GM23248 (cell line): ENCODE measurements around the gene HAGH. TPM values are rescaled to one million over a fixed set of nuclear protein-coding genes. Genes with fewer than 3 reads are reported as not detected.

ENCODE experiments used
- DNase-seq: peaks from one replicate; pipeline ENCODE4 v3.0.0-alpha.2; 2015
- H2AFZ ChIP-seq: fragments of 200-600 bp; sonication (generic); 2 replicates; pipeline ENCODE4 v1.6.1; 2016; ENCODE audit warnings: antibody characterized with exemption
- H3F3A ChIP-seq: fragments of 200-600 bp; sonication (generic); 2 replicates; pipeline ENCODE4 v1.6.1; 2016; ENCODE audit warnings: mild to moderate bottlenecking, antibody characterized with exemption, mixed run types; ENCODE audit not compliant: insufficient read depth
- H3K27ac ChIP-seq: fragments of 200-600 bp; sonication (generic); 2 replicates; pipeline ENCODE4 v1.5.1; 2016; ENCODE audit warnings: mild to moderate bottlenecking
- H3K27me3 ChIP-seq: fragments of 200-600 bp; sonication (generic); replicated peaks from 2 replicates; pipeline ENCODE4 v1.6.1; 2016; ENCODE audit warnings: mild to moderate bottlenecking; ENCODE audit not compliant: insufficient read depth
- H3K36me3 ChIP-seq: fragments of 200-600 bp; sonication (generic); 2 replicates; pipeline ENCODE4 v1.6.1; 2016; ENCODE audit warnings: low read depth, mild to moderate bottlenecking
- H3K4me1 ChIP-seq: fragments of 200-600 bp; sonication (generic); 2 replicates; pipeline ENCODE4 v1.6.1; 2016; ENCODE audit warnings: mild to moderate bottlenecking; ENCODE audit not compliant: insufficient read depth
- H3K4me2 ChIP-seq: fragments of 200-600 bp; sonication (generic); one replicate; pipeline ENCODE4 v1.6.1; 2016; ENCODE audit warnings: mild to moderate bottlenecking; ENCODE audit not compliant: unreplicated experiment
- H3K4me3 ChIP-seq: fragments of 200-600 bp; sonication (generic); 2 replicates; pipeline ENCODE4 v1.5.1; 2016; ENCODE audit warnings: mild to moderate bottlenecking
- H3K79me2 ChIP-seq: fragments of 200-600 bp; sonication (generic); 2 replicates; pipeline ENCODE4 v1.6.1; 2016; ENCODE audit warnings: mild to moderate bottlenecking; ENCODE audit not compliant: insufficient read depth
- H3K9ac ChIP-seq: fragments of 200-600 bp; sonication (generic); 2 replicates; pipeline ENCODE4 v1.6.1; 2016; ENCODE audit warnings: mild to moderate bottlenecking
- H3K9me2 ChIP-seq: fragments of 200-600 bp; sonication (generic); 2 replicates; pipeline ENCODE4 v1.6.1; 2016; ENCODE audit warnings: mixed run types, mild to moderate bottlenecking, moderate library complexity; ENCODE audit not compliant: insufficient read depth
- H3K9me3 ChIP-seq: fragments of 200-600 bp; sonication (generic); one replicate; pipeline ENCODE4 v1.6.1; 2017; ENCODE audit warnings: low read depth
- H4K20me1 ChIP-seq: fragments of 200-600 bp; sonication (generic); 2 replicates; pipeline ENCODE4 v1.6.0; 2016; ENCODE audit not compliant: insufficient read depth
- EZH2 ChIP-seq: fragments of 200-600 bp; sonication (generic); IDR thresholded peaks from 2 replicates; pipeline ENCODE4 v1.6.1; 2018; ENCODE audit warnings: antibody characterized with exemption, mild to moderate bottlenecking; ENCODE audit not compliant: insufficient read depth, poor library complexity, severe bottlenecking
- EZH2phosphoT487 ChIP-seq: fragments of 200-600 bp; sonication (generic); IDR thresholded peaks from 2 replicates; pipeline ENCODE4 v1.6.1; 2018; ENCODE audit warnings: antibody characterized with exemption, moderate library complexity, mild to moderate bottlenecking, low read depth; ENCODE audit not compliant: insufficient read depth
- WGBS, 2 experiments: methylation state at CpG; one replicate each; pipeline ENCODE4 v1.1.6; 2015 to 2017; ENCODE audit warnings: low lambda C conversion rate in 2 of 2, low coverage in 1 of 2; ENCODE audit errors: missing lambda C conversion rate in 2 of 2; 5-methylcytosine and 5-hydroxymethylcytosine counted together
- in situ Hi-C: fragments of 300-500 bp; cut with MboI; formaldehyde crosslinking; loops from 2 replicates; pipeline ENCODE4 v1.15.0; 2020
- polyA plus RNA-seq: library from polyadenylated mRNA; unstranded; fragments of >200 nt; fragmentation: Nextera tagmentation; extraction: Ambion mirVana; gene quantifications from 2 replicates; pipeline ENCODE4 v1.2.1, GENCODE V29; 2016
- total RNA-seq: library from RNA; depleted of rRNA; stranded (reverse); fragments of >200 nt; shearing (Covaris generic); gene quantifications from 2 replicates; pipeline ENCODE4 v1.2.3, GENCODE V29; 2014

HAGH gene
- total and polyA plus RNA-seq, 2 experiments from 2014 or later = 48.9 to 76.5 TPM

DNA sequence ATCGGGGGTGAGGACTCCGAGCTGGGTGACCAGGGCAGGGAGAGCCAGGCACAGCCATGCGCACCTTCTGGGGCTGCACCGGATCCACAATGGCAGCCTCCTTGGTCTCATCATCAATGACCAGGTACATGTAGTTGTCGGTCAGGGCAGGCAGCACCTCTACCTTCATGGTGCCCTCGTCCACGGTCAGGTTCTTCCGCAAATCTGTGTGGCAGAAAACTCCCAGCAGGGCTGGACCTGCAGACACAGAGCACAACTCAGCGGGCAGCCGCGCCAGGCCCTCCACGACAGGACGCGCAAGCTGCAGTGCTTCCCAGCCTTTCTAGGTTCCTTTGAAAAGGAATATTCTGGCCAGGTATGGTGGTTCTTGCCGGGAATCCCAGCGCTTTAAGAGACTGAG lies 3.8 kb downstream of the HAGH start:
- Histone ChIP-seq H3K9ac (no peak overlapping the region), H4K20me1 (no peaks in the 10 kb centered on the region), H3K79me2 (peaks cover 30% of the 10 kb centered on the region), H3K27ac (no peak overlapping the region), H3K4me2 (no peak overlapping the region), H2AFZ (no peak overlapping the region), H3F3A (0 out of 2 replicates have a peak, but pooled peaks cover 3% of the 10 kb centered on the region), H3K9me3 (no peaks in the 10 kb centered on the region), H3K4me3 (no peak overlapping the region), H3K36me3 (no peaks in the 10 kb centered on the region), H3K9me2 (no peaks in the 10 kb centered on the region), H3K4me1 (no peaks in the 10 kb centered on the region), H3K27me3 (no peaks in the 10 kb centered on the region)
- no peak for DNase-seq
- in situ Hi-C loops = no loop called here
- WGBS, 2 experiments = 92 to 94% methylated on average over 16 of the region's 16 CpGs
- TF ChIP-seq EZH2phosphoT487 (no peak), EZH2 (no peak)

DNA sequence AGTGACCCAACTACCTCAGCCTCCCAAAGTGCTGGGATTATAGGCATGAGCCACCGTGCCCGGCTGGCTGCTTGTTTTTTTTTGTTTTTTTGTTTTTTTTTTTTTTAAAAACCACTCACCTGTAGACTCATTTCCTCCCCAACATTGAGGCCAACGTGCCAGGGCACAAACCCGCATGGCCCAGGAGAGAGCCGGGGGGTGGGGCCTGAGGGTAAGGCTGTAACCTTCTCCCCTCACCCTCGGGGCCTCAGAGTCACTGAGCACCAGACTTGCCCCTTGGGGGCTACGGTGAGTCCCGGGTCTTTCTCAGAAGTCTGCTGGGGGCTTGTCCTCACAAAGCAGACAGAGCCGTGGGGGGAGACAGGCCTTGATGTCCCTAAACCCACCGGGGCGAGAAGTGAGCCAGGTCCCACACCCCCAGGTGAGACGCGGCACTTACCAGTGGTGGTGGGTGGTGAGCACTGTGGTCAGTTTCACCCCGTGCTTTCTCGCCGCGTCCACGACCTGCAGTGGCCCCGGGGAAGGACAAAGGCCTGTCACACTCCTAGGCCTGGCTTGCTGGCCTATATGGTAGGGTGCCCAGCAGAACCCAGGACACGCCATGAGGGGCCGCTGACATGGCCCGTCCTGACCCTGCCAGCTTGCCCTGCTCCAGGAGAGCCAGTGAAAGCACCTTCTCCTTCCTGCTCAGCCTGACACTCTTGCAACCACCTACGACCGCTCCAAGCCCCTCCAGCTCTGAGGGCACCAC lies 4.6 kb downstream of the HAGH start:
- 93 to 94% methylated on average over 21 to 24 of the region's 24 CpGs for WGBS, 2 experiments
- Histone ChIP-seq H3K9me3 (no peaks in the 10 kb centered on the region), H3K9ac (no peak overlapping the region), H3K27ac (no peak overlapping the region), H4K20me1 (no peaks in the 10 kb centered on the region), H3F3A (no peaks in the 10 kb centered on the region), H3K36me3 (no peaks in the 10 kb centered on the region), H3K4me1 (no peaks in the 10 kb centered on the region), H3K9me2 (no peaks in the 10 kb centered on the region), H3K79me2 (peaks cover 26% of the 10 kb centered on the region), H3K4me3 (no peak overlapping the region), H3K4me2 (no peak overlapping the region), H3K27me3 (no peaks in the 10 kb centered on the region), H2AFZ (no peak overlapping the region)
- no peak for DNase-seq
- no peak for TF ChIP-seq EZH2phosphoT487
- TF ChIP-seq EZH2 = no peak
- in situ Hi-C loops = no loop called here

DNA sequence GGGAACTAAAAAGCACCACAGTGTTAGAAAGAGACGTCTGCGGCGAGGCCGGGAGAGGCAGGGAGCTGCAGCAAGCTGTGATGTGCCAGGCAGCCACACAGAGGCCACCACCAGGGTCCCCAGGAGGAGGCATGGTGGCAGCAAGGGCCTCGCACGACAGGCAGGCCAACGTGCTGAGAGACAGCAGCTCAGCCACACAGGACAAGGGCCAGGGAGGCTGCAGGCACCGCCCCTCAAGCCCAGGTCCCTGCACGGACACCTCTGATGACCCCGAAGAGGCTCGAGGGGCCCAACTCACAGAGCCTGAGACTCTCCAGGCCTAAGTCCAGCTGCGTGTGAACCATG lies 5.7 kb downstream of the HAGH start:
- WGBS, 2 experiments = 92 to 94% methylated on average over 12 of the region's 12 CpGs

DNA sequence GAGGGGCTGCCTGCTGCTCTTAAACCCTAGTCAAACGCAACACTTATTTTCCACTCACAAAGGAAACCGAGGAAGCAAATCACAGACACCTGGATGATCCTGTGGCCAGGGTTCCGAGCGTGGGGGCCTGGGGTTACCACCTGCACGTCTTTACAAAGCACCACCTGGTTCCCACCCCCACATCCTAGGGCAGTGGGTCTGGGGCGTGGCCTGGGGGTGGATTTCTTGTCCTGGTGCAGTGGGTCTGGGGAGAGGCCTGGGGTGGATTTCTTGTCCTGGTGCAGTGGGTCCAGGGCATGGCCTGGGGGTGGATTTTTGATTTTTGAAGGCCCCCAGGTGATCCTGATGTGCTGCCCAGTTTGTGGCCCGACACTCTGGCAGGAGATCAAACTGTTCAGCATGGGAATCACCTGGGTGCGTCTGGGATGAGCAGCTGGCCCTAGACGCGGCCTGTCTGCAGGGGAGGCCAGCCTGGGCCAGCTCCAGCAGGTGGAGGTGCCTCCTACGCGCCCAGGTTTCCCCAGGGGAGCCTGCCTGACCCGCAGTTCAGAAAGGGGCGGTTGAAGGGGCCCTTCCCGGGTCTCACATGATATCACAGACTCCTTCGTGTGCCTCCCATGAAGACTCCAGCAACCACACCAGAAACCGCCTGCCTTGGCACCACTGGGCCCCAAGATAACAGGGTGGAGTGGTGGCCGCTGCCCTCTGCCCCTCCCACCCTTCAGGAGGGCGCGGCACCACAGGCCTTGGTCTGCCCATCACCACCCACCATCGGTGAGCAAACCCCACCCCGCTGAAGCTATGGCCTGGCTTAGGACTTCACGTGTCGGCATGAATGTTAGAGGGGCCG lies 6.3 kb downstream of the HAGH start:
- H4K20me1 ChIP-seq = no peaks in the 10 kb centered on the region
- peaks cover 21% of the 10 kb centered on the region for H3K79me2 ChIP-seq
- H3K9ac ChIP-seq = no peak overlapping the region
- in situ Hi-C loops = no loop called here
- DNase-seq = no peak
- 85% methylated on average over 24 to 25 of the region's 25 CpGs for WGBS, 2 experiments
- no peak overlapping the region for H3K4me3 ChIP-seq
- no peaks in the 10 kb centered on the region; the same call in 1 of the 2 replicates for H3K36me3 ChIP-seq
- H3K27ac ChIP-seq = no peak overlapping the region
- no peaks in the 10 kb centered on the region for H3K9me2 ChIP-seq
- no peaks in the 10 kb centered on the region for H3F3A ChIP-seq
- TF ChIP-seq EZH2 = no peak
- no peak for TF ChIP-seq EZH2phosphoT487
- H3K9me3 ChIP-seq = no peaks in the 10 kb centered on the region
- H2AFZ ChIP-seq = no peak overlapping the region
- no peaks in the 10 kb centered on the region for H3K27me3 ChIP-seq
- H3K4me2 ChIP-seq = no peak overlapping the region
- H3K4me1 ChIP-seq = no peaks in the 10 kb centered on the region

More for the DNA sequence above, 5.7 kb downstream of the HAGH start:
- H2AFZ ChIP-seq = no peak overlapping the region
- no peak overlapping the region for H3K4me2 ChIP-seq
- no peaks in the 10 kb centered on the region for H3K4me1 ChIP-seq
- H4K20me1 ChIP-seq = no peaks in the 10 kb centered on the region
- no peak overlapping the region for H3K4me3 ChIP-seq
- no peak for DNase-seq
- TF ChIP-seq EZH2 (no peak), EZH2phosphoT487 (no peak)
- H3K9me2 ChIP-seq = no peaks in the 10 kb centered on the region
- no peak overlapping the region for H3K9ac ChIP-seq
- peaks cover 26% of the 10 kb centered on the region for H3K79me2 ChIP-seq
- in situ Hi-C loops = no loop called here
- H3K27ac ChIP-seq = no peak overlapping the region
- H3K36me3 ChIP-seq = no peaks in the 10 kb centered on the region; the same call in 1 of the 2 replicates
- H3F3A ChIP-seq = no peaks in the 10 kb centered on the region
- no peaks in the 10 kb centered on the region for H3K9me3 ChIP-seq
- H3K27me3 ChIP-seq = no peaks in the 10 kb centered on the region
